PC-9 (cell line): ENCODE results near the gene GLT1D1.

Experiments used
- CTCF ChIP-seq: fragments of 200-600 bp; sonication (generic); conservative IDR thresholded peaks from 2 replicates; pipeline ENCODE4 v1.6.1; 2017; ENCODE audit warnings: mixed run types, antibody characterized with exemption, mild to moderate bottlenecking, moderate library complexity
- EZH2 ChIP-seq: fragments of 200-600 bp; sonication (generic); IDR thresholded peaks from 2 replicates; pipeline ENCODE4 v1.8.0; 2017; ENCODE audit warnings: antibody characterized with exemption, low read depth

DNA sequence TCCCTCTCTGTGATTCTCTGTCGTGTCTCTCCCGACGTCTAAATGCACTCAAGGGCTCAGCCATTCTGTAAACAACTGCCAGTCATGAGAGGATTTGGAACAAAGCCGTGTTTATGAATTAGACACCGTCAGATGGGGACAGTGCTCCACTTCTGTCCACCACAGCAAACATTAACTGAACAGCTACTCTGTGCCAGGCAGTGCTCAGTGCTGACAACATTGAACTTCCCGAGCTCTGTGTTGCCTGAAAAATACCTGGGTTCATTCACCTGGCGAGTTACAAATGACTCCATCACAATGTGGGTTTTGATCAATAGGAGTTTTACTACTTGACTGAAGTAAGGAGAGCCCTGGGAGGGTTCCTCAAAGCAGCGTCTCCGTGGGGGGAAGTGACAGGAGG, 139.3 kb downstream of the GLT1D1 start:
- TF ChIP-seq CTCF (no peak), EZH2 (no peak)
